ENCODE measurements around the gene ANKLE2. TPM values are rescaled to one million over a fixed set of nuclear protein-coding genes. Genes with fewer than 3 reads are reported as not detected.

The ANKLE2 gene
- total and polyA plus RNA-seq, 8 donors: 20.0 to 39.6 (median 23.6) TPM

GRCh38 chr12:132715874-132716273, 45.8 kb downstream of the ANKLE2 start:
- no peak for TF ChIP-seq CTCF (IDR thresholded peaks at IDR 0.05)
- Histone ChIP-seq H3K4me3 (no peak overlapping the region), H3K27ac (no peak overlapping the region), H3K4me1 (peaks cover 0 to 8% (median 6%) of the 10 kb centered on the region in 3 donors), H3K9me3 (no peaks in the 10 kb centered on the region), H3K36me3 (peaks cover 2 to 23% (median 10%) of the 10 kb centered on the region in 3 donors), H3K27me3 (no peaks in the 10 kb centered on the region)
- ATAC-seq (no peak), FAIRE-seq (no peak), DNase-seq (peak in 1 of 6 donors; percentile 29)
- 83 to 88% methylated on average over 9 of the region's 9 CpGs for WGBS, 2 donors
- intact Hi-C loops (cut with DNase I): no loop called here

GRCh38 chr12:132713123-132713522, 48.5 kb downstream of the ANKLE2 start:
- H3K4me1 ChIP-seq: peaks cover 0 to 10% (median 8%) of the 10 kb centered on the region in 3 donors
- no peaks in the 10 kb centered on the region for H3K27me3 ChIP-seq
- 64 to 77% methylated on average over 2 of the region's 2 CpGs for WGBS, 2 donors
- ATAC-seq (no peak), FAIRE-seq (no peak), DNase-seq (no peak)
- H3K4me3 ChIP-seq: no peak overlapping the region
- H3K27ac ChIP-seq: no peak overlapping the region
- no peak for TF ChIP-seq CTCF (IDR thresholded peaks at IDR 0.05)
- no peaks in the 10 kb centered on the region for H3K9me3 ChIP-seq
- peaks cover 0 to 11% (median 0%) of the 10 kb centered on the region in 3 donors for H3K36me3 ChIP-seq
- intact Hi-C loops (cut with DNase I): no loop called here

GRCh38 chr12:132711080-132711843, 50.4 kb downstream of the ANKLE2 start:
- FAIRE-seq (no peak), DNase-seq (peak in 4 of 6 donors; percentile 34 to 78 (median 59)), ATAC-seq (peak in 2 of 4 donors; percentile 4 to 14)
- peak overlapping the region in 1 of 4 donors; percentile 46 for H3K27ac ChIP-seq
- TF ChIP-seq CTCF (IDR thresholded peaks at IDR 0.05): no peak
- no peaks in the 10 kb centered on the region for H3K27me3 ChIP-seq
- WGBS, 2 donors: 7% methylated on average over 53 to 59 of the region's 59 CpGs
- no peaks in the 10 kb centered on the region for H3K36me3 ChIP-seq
- no peaks in the 10 kb centered on the region for H3K9me3 ChIP-seq
- peaks cover 0 to 10% (median 8%) of the 10 kb centered on the region in 3 donors for H3K4me1 ChIP-seq
- H3K4me3 ChIP-seq: peak overlapping the region; percentile 58 to 93 (median 89)
- intact Hi-C loops (cut with DNase I): no loop called here

- no peaks in the 10 kb centered on the region for H3K36me3 ChIP-seq
- peak within 1 kb of the TSS; percentile 67 to 92 (median 75) for H3K27ac ChIP-seq
- H3K4me1 ChIP-seq: peaks cover 0 to 10% (median 8%) of the 10 kb centered on the region in 3 donors
- no peaks in the 10 kb centered on the region for H3K27me3 ChIP-seq
- DNase-seq: peak; percentile 85 to 94 (median 90)
- peak within 1 kb of the TSS; percentile 58 to 93 (median 89) for H3K4me3 ChIP-seq
- TF ChIP-seq CTCF (IDR thresholded peaks at IDR 0.05): no peak
- FAIRE-seq: no peak
- no peaks in the 10 kb centered on the region for H3K9me3 ChIP-seq
- 0 to 1% methylated on average over 64 to 94 of the region's 94 CpGs for WGBS, 2 donors
- ATAC-seq: peak; percentile 93 to 95 (median 94)
- intact Hi-C loops (cut with DNase I): no loop called here
These were observed 51.1 kb downstream of the ANKLE2 start, which contains the start of gene PGAM5 for GRCh38 chr12:132710405-132711079. Gene PGAM5, plus strand, starts transcription at chr12:132710842. Its CDS starts 35 bp downstream, at chr12:132710877.

Measured in pancreas (tissue), 10 donors.